ENCODE data around the gene NOD1. TPM values are rescaled to one million over a fixed set of nuclear protein-coding genes. Genes with fewer than 3 reads are reported as not detected.

Gene NOD1
- total and polyA plus RNA-seq, 2 of the 13 experiments (the other 11 are each of a cell fraction or from before 2014, with no cell fraction given), result 1.7 to 2.9 TPM

- 0 out of 2 replicates have a peak, but pooled peaks have one; percentile 14 for TF ChIP-seq ARID5B (CRISPR knock-in tag; IDR thresholded peaks at IDR 0.05)
These were observed 46.0 kb upstream of the NOD1 start (continued) for GRCh38 chr7:30524545-30524944.

GRCh38 chr7:30523466-30523865 is 44.9 kb upstream of the NOD1 start:
- BruUV-seq (replicated peaks), result no TSS peak
- no peaks in the 10 kb centered on the region for H3K9me3 ChIP-seq (ENCODE audit: low read length)
- in situ Hi-C loops (cut with HindIII; ENCODE audit: extremely low pct_ligation_motif_present, low pct_unique_long_range_greater_than_20kb), result no loop called here
- no peak for TF ChIP-seq ZNF329 (CRISPR knock-in tag; IDR thresholded peaks at IDR 0.05; ENCODE audit: low read depth)
- TF ChIP-seq, protein P1, sequence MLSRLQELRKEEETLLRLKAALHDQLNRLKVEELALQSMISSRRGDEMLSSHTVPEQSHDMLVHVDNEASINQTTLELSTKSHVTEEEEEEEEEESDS (CRISPR knock-in tag; IDR thresholded peaks at IDR 0.05; ENCODE audit: borderline replicate concordance), result no peak
- TF ChIP-seq ZNF567 (CRISPR knock-in tag; IDR thresholded peaks at IDR 0.05; ENCODE audit: borderline replicate concordance), result no peak
- TF ChIP-seq ZNF407 (CRISPR knock-in tag; IDR thresholded peaks at IDR 0.05; ENCODE audit: not compliant biosample characterization), result no peak
- TF ChIP-seq DR1 (CRISPR knock-in tag; IDR thresholded peaks at IDR 0.05), result no peak
- no peak for TF ChIP-seq FOSL2 (CRISPR knock-in tag; IDR thresholded peaks at IDR 0.05)
- no peak for TF ChIP-seq ZNF263 (CRISPR knock-in tag; IDR thresholded peaks at IDR 0.05)
- no peak for TF ChIP-seq ZNF713 (CRISPR knock-in tag; IDR thresholded peaks at IDR 0.05)
- TF ChIP-seq SNAPC2 (CRISPR knock-in tag; IDR thresholded peaks at IDR 0.05), result no peak

More at GRCh38 chr7:30523466-30523865, 44.9 kb upstream of the NOD1 start:
- ChIA-PET POLR2A (no interaction called here), CTCF (ENCODE audit: low intra/inter-chr PET ratio, low total read pairs) (no interaction called here)
- no peak overlapping the region for H3K9ac ChIP-seq (ENCODE audit: insufficient read depth, low read depth, low read length)
- H3K27me3 ChIP-seq (ENCODE audit: control insufficient read depth in 1 of 2, insufficient read depth in 2 of 2, low read length in 2 of 2), result no peaks in the 10 kb centered on the region
- no peaks in the 10 kb centered on the region for H3K36me3 ChIP-seq (replicated peaks in 1 of 2; ENCODE audit: control insufficient read depth in 1 of 2, insufficient read depth in 2 of 2, low read length in 2 of 2)
- H3K27ac ChIP-seq (ENCODE audit: extremely low read length, insufficient read depth, low read length), result no peak overlapping the region
- H2AFZ ChIP-seq (ENCODE audit: low read length), result no peak overlapping the region
- DNase-seq (ENCODE audit: low spot score) (no peak), ATAC-seq (no peak), FAIRE-seq (no peak)
- WGBS (ENCODE audit: low lambda C conversion rate), result 74% methylated on average over 2 of the region's 2 CpGs
- H3K4me2 ChIP-seq (ENCODE audit: low read depth, low read length), result no peak overlapping the region
- intact Hi-C loops (cut with micrococcal nuclease; ENCODE audit: unreplicated experiment), result no loop called here
- H3K79me2 ChIP-seq (ENCODE audit: insufficient read depth, low read length), result no peaks in the 10 kb centered on the region
- no peak overlapping the region for H3K4me3 ChIP-seq (replicated peaks in 1 of 3; ENCODE audit: insufficient read depth in 1 of 3, low read depth in 2 of 3, low read length in 3 of 3)
- H3K4me1 ChIP-seq (ENCODE audit: insufficient read depth, low read length), result peaks cover 49% of the 10 kb centered on the region
- no peaks in the 10 kb centered on the region for H4K20me1 ChIP-seq (ENCODE audit: insufficient read depth, low read length)

Measured in HepG2 (cell line).